RWPE1 (cell line): ENCODE data around the gene SHE.

Experiments used
- CTCF ChIA-PET: fragments of 350-600 bp; sonication (Branson Sonifier 250); formaldehyde crosslinking; extraction: SDS; loops from one replicate; lab custom pipeline; 2021; lab: Yijun Ruan, JAX
- POLR2A ChIA-PET: fragments of 400-600 bp; formaldehyde crosslinking; extraction: SDS; loops from one replicate; lab custom pipeline; 2020; ENCODE audit warnings: antibody characterized with exemption; ENCODE audit not compliant: low non-redundant PET; lab: Yijun Ruan, JAX
- DNase-seq: peaks from one replicate; pipeline ENCODE4 v3.0.0; 2012; ENCODE audit warnings: low spot score
- H3K27ac ChIP-seq: fragments of 450-650 bp; 2 replicates; pipeline ENCODE4 v1.5.1; 2017
- CTCF ChIP-seq: fragments of 450-650 bp; conservative IDR thresholded peaks from 2 replicates; pipeline ENCODE4 v1.5.1; 2017; ENCODE audit warnings: low read depth, mild to moderate bottlenecking

Gene SHE

GRCh38 chr1:154485106-154485505 is 17.1 kb downstream of the SHE start:
- TF ChIP-seq CTCF, result no peak
- ChIA-PET POLR2A (no interaction called here), CTCF (interaction anchor here (0.5 to 2.0 kb wide), 4 partner anchors 15 to 411 kb away, joined by 3 to 5 read pairs (median 3); no protein-coding TSS in a partner anchor)
- H3K27ac ChIP-seq, result no peak overlapping the region
- DNase-seq, result no peak

GRCh38 chr1:154483941-154484803 is 18.0 kb downstream of the SHE start:
- ChIA-PET POLR2A (no interaction called here), CTCF (interaction anchor here (0.6 to 2.0 kb wide), 5 partner anchors 14 to 452 kb away, joined by 3 to 5 read pairs (median 5); no protein-coding TSS in a partner anchor)
- TF ChIP-seq CTCF, result no peak
- H3K27ac ChIP-seq, result no peak overlapping the region
- peak; percentile 50 for DNase-seq

DNA sequence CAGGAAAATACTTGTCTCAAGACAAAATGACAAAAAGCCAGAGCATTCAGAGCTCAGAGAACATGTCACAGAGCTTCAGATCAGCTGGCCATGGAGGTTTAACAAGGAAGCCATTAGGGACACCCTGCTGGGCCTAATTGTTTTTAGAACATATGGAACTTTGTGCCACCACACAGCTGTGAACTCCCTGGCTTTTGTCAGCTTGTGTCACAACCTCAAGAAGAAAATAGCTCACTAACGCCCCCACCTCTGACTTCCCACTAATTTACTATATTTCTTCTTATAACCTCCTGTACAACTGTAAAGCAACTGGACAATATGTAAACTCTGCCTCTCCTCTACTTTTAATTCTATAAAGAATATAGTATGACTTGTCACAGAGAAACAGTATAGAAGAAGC is 21.2 kb downstream of the SHE start:
- POLR2A ChIA-PET, result no interaction called here
- no peak overlapping the region for H3K27ac ChIP-seq
- DNase-seq, result no peak

DNA sequence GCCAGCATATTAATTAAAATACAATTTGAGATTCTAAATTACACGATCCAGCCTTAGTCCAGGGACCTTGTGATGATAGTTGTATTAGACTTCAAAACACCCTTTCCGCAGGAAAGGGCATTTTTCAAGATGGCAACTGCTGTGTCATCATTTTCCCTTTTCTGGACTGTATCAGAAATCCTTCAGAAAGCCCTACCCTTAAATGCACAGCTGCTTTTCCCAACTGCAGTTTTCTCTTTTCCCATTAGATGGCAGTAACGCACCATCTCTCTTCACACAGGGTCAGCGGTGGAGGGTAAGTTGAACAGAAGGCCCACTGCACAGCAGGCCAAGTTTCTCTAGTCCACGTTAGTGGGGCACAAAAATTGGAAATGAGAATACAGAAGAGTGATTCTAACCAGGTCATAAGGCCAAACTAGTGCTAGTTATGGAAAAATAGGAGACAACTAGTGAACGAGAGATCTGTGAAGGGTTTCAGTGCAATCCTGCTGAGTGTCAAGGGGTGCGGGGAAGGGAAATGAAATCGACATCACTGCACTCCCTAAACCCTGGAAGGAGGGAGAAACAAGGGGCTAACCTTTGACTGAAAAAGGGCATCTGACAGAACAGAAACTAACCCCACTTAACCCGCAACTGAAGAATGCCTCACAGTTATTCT is 22.3 kb downstream of the SHE start:
- ChIA-PET CTCF (interaction anchor here (0.6 to 1.9 kb wide), 25 partner anchors 9 to 1359 kb away, joined by 3 to 16 read pairs (median 4); no protein-coding TSS in a partner anchor), POLR2A (no interaction called here)
- peak; percentile 86 for DNase-seq
- TF ChIP-seq CTCF, result peak; percentile 94
- H3K27ac ChIP-seq, result no peak overlapping the region

More for the DNA sequence above, 21.2 kb downstream of the SHE start:
- TF ChIP-seq CTCF, result no peak
- CTCF ChIA-PET, result interaction anchor here (0.6 to 1.3 kb wide), 4 partner anchors 13 to 464 kb away, joined by 3 to 5 read pairs (median 3); no protein-coding TSS in a partner anchor

DNA sequence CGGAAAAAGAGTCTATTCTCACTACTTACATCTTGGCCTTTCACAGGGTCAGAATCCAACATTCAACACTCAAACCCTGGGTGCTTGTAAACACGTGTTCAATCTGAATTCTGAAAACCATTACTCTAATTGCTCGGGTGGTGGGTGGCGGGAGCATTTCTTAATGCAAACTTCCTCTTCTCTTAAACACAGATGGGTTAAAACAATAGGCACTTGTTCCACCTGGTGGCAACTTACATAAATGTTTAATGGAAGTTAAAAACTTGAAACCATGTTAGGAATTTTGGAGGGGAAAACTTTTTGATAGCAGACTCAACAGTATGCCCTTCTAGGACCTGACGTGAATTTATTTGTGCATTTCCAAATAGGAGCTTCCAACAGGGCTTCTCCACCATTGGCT is 23.6 kb downstream of the SHE start:
- ChIA-PET POLR2A (no interaction called here), CTCF (interaction anchor here (0.6 to 1.9 kb wide), 7 partner anchors 68 to 358 kb away, joined by 3 to 16 read pairs (median 4); no protein-coding TSS in a partner anchor)
- DNase-seq, result no peak

More for the DNA sequence above, 23.6 kb downstream of the SHE start:
- no peak for TF ChIP-seq CTCF
- H3K27ac ChIP-seq, result no peak overlapping the region
